Measurements from ENCODE around the gene RAET1E. TPM values are rescaled to one million over a fixed set of nuclear protein-coding genes. Genes with fewer than 3 reads are reported as not detected.
"Not testable (repeated sequence)": the region's sequence is repeated elsewhere in the genome, so short reads cannot be mapped to it uniquely, and the experiment has no call there.

Gene RAET1E
- total RNA-seq, 1 donor = not detected

GRCh38 chr6:149913540-149914240 is 15.8 kb upstream of the RAET1E start:
- no peak overlapping the region for H3K4me3 ChIP-seq (ENCODE audit: low read depth, low read length)
- TF ChIP-seq, protein P1, sequence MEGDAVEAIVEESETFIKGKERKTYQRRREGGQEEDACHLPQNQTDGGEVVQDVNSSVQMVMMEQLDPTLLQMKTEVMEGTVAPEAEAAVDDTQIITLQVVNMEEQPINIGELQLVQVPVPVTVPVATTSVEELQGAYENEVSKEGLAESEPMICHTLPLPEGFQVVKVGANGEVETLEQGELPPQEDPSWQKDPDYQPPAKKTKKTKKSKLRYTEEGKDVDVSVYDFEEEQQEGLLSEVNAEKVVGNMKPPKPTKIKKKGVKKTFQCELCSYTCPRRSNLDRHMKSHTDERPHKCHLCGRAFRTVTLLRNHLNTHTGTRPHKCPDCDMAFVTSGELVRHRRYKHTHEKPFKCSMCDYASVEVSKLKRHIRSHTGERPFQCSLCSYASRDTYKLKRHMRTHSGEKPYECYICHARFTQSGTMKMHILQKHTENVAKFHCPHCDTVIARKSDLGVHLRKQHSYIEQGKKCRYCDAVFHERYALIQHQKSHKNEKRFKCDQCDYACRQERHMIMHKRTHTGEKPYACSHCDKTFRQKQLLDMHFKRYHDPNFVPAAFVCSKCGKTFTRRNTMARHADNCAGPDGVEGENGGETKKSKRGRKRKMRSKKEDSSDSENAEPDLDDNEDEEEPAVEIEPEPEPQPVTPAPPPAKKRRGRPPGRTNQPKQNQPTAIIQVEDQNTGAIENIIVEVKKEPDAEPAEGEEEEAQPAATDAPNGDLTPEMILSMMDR (IDR thresholded peaks at IDR 0.05; ENCODE audit: insufficient read depth, low read depth, low read length) = no peak
- DNase-seq (ENCODE audit: low read depth) = no peak

DNA sequence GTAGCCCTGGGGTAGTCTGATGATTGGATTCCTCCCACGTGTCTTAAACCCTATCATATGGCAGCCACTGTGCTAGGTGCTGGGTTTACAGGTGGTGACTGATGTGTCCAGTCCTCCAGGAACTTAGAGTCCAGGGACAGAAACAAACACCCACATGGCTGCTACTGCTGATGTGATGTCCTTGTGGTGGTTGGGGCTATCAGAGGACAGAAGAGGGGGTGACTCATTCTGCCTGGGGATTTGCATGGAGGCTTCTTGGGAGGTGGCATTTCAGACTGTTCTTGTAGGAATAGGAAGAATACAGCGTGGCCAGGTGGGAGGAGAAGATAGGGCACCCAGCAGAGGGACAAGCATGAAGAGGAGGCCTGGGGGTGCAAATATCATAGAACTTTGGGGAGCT is 15.2 kb upstream of the RAET1E start:
- H3K4me3 ChIP-seq (ENCODE audit: low read depth, low read length) = no peak overlapping the region
- DNase-seq (ENCODE audit: low read depth) = no peak
- TF ChIP-seq, protein P1 (IDR thresholded peaks at IDR 0.05; ENCODE audit: insufficient read depth, low read depth, low read length) = no peak

GRCh38 chr6:149912680-149913079 is 14.8 kb upstream of the RAET1E start:
- not testable (repeated sequence) for H3K4me3 ChIP-seq (ENCODE audit: low read depth, low read length); DNase-seq (ENCODE audit: low read depth)

DNA sequence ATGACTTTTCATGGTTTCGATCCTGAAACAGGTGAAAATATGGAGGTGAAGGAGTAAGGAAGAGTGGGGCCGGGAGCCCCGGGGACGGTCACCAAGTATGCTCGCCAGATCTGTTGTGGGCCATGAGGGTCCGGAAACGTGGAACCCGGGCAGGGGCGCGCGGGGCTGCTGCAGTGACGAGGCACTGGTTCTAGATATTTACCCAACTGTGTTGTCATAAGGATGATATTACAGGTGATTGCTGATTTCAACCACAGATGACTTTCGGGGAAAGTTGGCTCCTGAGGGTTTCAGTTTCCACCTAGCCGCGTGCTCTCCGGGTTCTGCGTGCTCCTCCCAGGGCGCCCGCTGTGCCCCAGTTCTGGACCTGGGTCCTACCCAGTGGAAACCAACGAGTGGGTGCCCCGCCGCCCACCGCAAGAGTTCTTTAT is 12.8 kb upstream of the RAET1E start:
- H3K4me3 ChIP-seq (ENCODE audit: low read depth, low read length) = no peak overlapping the region
- no peak for DNase-seq (ENCODE audit: low read depth)
- TF ChIP-seq, protein P1 (IDR thresholded peaks at IDR 0.05; ENCODE audit: insufficient read depth, low read depth, low read length) = no peak

GRCh38 chr6:149909701-149910470 is 12.0 kb upstream of the RAET1E start:
- no peak overlapping the region for H3K4me3 ChIP-seq (ENCODE audit: low read depth, low read length)
- TF ChIP-seq, protein P1 (IDR thresholded peaks at IDR 0.05; ENCODE audit: insufficient read depth, low read depth, low read length) = no peak
- DNase-seq (ENCODE audit: low read depth) = no peak

DNA sequence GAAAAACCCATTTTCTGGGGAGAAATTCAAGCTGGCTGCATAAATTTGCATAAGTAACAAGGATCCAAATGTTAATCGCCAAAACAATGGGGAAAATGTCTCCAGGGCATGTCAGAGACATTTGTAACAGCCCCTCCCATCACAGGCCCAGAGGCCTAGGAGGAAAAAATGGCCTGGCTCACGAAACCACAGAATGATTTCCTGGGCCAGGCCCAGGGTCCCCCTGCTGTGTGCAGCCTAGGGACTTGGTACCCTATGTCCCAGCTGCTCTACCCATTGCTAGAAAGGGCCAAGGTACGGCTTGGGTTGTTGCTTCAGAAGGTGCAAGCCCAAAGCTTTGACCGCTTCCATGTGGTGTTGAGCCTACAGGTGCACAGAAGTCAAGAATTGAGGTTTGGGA is 10.6 kb upstream of the RAET1E start:
- not testable (repeated sequence) for H3K4me3 ChIP-seq (ENCODE audit: low read depth, low read length); DNase-seq (ENCODE audit: low read depth)

DNA sequence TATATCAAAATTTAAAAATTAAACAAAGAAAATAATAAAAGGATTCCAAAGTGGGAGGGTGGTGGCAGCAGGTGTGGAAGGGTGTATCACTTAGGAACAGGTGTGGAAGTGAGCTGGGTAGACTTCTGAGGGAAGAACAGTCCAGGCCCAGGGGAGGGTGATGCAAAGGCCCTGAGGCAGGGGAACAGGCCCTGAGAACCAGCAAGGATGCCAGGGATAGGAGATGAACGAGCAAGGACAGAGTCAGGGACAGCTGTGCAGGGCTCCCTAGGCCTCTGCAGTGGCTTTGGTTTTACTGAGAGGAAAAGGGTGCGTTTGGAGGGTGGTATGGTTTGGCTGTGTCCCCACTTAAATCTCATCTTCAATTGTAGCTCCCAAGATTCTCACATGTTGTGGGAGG is 9.4 kb upstream of the RAET1E start:
- TF ChIP-seq, protein P1 (IDR thresholded peaks at IDR 0.05; ENCODE audit: insufficient read depth, low read depth, low read length) = no peak
- DNase-seq (ENCODE audit: low read depth) = no peak
- H3K4me3 ChIP-seq (ENCODE audit: low read depth, low read length) = no peak overlapping the region
